Measurements from ENCODE around the gene JAG2. TPM values are rescaled to one million over a fixed set of nuclear protein-coding genes. Genes with fewer than 3 reads are reported as not detected.

JAG2 gene
- total RNA-seq, 6 experiments from 2014 or later, result 0.23 to 0.76 (median 0.42) TPM

DNA sequence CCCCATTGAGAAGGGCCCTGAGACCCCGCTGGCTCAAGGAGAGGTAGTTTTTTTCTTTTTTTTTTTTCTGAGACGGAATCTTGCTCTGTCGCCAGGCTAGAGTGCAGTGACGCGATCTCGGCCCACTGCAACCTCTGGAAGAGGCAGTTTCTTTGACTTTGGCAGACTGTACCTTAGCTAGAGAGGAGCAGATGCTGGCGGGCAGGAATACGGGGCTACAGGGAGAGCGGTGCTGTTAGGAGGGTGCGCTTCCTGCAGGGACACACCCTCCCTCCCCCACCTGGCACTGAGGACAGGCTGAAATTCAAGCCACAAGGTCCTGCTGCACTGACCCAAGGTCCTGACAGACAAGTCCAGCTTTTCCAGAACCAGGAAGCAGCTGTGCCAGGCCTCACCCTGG, 44.8 kb upstream of the JAG2 start:
- DNase-seq, result no peak
- TF ChIP-seq, protein P1, sequence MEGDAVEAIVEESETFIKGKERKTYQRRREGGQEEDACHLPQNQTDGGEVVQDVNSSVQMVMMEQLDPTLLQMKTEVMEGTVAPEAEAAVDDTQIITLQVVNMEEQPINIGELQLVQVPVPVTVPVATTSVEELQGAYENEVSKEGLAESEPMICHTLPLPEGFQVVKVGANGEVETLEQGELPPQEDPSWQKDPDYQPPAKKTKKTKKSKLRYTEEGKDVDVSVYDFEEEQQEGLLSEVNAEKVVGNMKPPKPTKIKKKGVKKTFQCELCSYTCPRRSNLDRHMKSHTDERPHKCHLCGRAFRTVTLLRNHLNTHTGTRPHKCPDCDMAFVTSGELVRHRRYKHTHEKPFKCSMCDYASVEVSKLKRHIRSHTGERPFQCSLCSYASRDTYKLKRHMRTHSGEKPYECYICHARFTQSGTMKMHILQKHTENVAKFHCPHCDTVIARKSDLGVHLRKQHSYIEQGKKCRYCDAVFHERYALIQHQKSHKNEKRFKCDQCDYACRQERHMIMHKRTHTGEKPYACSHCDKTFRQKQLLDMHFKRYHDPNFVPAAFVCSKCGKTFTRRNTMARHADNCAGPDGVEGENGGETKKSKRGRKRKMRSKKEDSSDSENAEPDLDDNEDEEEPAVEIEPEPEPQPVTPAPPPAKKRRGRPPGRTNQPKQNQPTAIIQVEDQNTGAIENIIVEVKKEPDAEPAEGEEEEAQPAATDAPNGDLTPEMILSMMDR (IDR thresholded peaks at IDR 0.05), result no peak
- Mint-ChIP-seq H3K4me1 (ENCODE audit: low read depth) (no peaks in the 10 kb centered on the region), H3K27ac (no peak overlapping the region), H3K9me3 (no peaks in the 10 kb centered on the region), H3K27me3 (ENCODE audit: insufficient read depth) (no peaks in the 10 kb centered on the region; the same call in 1 of the 2 replicates), H3K36me3 (ENCODE audit: low read depth) (peaks cover 5% of the 10 kb centered on the region), H3K4me3 (no peak overlapping the region)

DNA sequence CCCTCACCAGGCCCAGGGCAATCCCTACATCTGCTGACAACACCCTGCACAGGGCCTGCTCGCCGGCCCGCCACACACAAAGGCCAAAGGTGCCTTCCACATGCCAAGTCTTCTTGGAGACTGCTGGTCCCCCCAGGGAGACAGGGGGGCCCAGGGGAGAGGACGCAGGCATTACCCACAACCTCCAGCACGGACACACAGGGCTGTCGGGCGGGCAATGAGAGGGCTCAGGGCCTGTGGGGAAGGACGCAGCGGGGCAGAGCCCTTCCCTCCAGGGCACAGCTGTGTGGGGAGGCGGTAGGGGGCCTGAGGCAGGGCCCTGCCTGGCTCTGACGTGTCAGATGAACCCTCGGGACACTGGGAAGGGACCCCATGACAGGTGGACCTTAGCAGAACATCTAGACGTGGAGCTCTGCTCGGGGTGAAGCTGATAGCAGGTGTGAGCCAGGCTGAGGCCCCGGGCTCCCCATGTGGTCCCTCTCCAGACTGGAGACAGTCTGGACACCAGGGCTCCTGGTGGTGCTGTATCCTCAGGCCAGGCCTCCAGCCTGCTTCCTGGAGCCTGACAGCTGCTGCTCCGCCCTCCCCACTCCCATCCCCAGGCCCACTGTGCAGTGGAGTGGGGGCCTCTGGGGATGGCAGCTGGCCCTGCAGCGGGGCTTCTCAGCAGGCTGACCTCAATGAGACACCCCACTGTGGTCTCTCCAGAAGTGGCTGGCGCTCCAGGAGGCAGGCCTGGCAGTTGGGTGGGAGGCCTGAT, 44.1 kb upstream of the JAG2 start:
- H3K27ac Mint-ChIP-seq, result no peak overlapping the region
- H3K27me3 Mint-ChIP-seq (ENCODE audit: insufficient read depth), result no peaks in the 10 kb centered on the region; the same call in 1 of the 2 replicates
- no peaks in the 10 kb centered on the region for H3K9me3 Mint-ChIP-seq
- H3K4me3 Mint-ChIP-seq, result no peak overlapping the region
- no peaks in the 10 kb centered on the region for H3K4me1 Mint-ChIP-seq (ENCODE audit: low read depth)
- TF ChIP-seq, protein P1 (IDR thresholded peaks at IDR 0.05), result no peak
- peaks cover 5% of the 10 kb centered on the region for H3K36me3 Mint-ChIP-seq (ENCODE audit: low read depth)
- no peak for DNase-seq

DNA sequence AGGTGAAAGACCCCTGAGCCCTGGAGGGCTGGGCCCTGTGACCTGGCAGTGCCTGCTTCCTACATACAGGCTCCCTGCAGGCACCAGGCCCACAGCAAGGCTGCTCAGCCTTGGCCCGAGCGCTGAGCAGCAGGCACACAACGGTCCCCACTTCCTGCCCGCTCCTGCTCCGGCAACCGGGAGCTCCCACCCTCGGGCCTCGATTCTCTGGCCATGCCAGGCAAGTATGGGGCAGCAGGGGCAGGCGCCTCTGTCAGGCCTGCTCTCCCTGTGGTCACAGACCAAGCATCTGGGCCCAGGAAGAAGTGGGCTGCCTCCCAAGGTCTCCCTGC, 43.1 kb upstream of the JAG2 start:
- Mint-ChIP-seq H3K4me1 (ENCODE audit: low read depth) (no peaks in the 10 kb centered on the region), H3K27me3 (ENCODE audit: insufficient read depth) (no peaks in the 10 kb centered on the region; the same call in 1 of the 2 replicates), H3K9me3 (no peaks in the 10 kb centered on the region), H3K4me3 (no peak overlapping the region), H3K27ac (no peak overlapping the region), H3K36me3 (ENCODE audit: low read depth) (peaks cover 5% of the 10 kb centered on the region)
- no peak for DNase-seq
- TF ChIP-seq, protein P1 (IDR thresholded peaks at IDR 0.05), result no peak

DNA sequence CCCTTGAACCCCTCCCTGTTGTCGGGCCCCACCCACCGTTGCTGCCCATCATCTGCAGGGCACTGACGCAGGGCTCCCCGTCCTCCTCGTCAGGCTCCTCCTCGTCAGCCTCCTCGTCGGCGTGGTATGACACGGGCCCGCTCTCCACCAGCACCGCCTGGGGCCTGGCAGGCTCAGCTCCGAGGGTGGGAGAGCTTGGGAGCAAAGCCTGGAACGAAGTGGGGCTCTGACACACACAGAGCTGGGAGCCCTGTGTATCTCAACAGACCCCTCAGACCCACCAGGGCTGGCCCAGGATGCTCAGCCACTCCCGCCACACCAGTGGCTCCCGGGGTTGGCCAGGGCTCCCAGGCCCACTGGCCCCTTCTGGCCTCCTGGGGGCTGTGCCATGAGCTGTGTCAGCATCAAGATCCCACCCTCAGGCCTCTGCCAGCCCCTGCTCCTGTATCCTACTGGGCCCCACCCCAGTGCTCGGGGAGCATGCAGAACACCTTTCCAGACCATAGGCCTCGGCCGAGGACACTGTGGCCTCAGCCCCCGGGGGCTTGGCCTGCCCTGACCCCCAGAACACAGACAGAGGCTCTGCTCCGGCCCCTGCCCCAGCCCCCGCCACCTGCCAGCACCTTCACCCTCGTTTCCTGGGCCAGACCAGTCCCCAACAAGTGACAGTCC, 42.6 kb upstream of the JAG2 start:
- H3K27me3 Mint-ChIP-seq (ENCODE audit: insufficient read depth), result no peaks in the 10 kb centered on the region; the same call in 1 of the 2 replicates
- TF ChIP-seq, protein P1 (IDR thresholded peaks at IDR 0.05), result no peak
- H3K4me1 Mint-ChIP-seq (ENCODE audit: low read depth), result no peaks in the 10 kb centered on the region
- H3K9me3 Mint-ChIP-seq, result no peaks in the 10 kb centered on the region
- no peak overlapping the region for H3K4me3 Mint-ChIP-seq
- peaks cover 5% of the 10 kb centered on the region for H3K36me3 Mint-ChIP-seq (ENCODE audit: low read depth)
- H3K27ac Mint-ChIP-seq, result no peak overlapping the region
- no peak for DNase-seq

DNA sequence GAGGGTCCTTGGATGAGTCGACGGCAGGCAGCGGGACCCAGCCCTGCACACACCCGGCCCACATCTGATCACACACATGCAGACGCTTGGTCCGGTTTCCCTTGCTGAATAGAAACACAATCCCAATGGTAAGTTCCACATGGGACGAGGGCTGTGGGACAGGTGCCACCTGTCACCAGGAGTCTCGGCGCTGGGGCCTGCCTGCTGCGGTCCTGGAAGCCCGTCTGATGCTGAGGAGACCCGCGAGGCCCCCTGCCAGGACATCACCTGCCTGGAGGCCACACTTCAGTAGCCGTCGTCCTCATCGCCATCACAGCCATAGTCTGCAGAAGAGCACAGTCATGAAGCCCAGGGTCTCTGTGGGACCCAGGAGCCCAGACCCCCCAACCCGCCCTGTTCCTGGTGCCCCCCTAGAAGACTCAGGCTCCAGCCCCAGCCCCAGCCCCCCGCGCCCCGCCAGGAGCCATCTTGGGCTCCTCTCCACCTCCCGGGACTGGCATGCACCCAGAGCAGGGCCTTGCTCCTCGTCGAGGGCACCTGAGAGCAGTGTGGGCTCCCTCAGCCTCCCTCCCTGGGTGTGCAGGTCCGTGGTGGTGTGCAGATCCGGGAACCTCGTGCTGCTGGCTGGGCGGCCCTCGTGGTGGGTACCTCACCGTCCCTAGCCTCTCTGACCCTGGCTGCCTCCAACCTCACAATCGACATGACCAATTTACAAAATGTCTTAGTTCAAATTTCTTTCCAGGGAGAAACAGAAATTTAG, 41.9 kb upstream of the JAG2 start:
- Mint-ChIP-seq H3K27ac (no peak overlapping the region), H3K36me3 (ENCODE audit: low read depth) (no peaks in the 10 kb centered on the region), H3K27me3 (ENCODE audit: insufficient read depth) (no peaks in the 10 kb centered on the region; the same call in 1 of the 2 replicates), H3K9me3 (no peaks in the 10 kb centered on the region), H3K4me1 (ENCODE audit: low read depth) (no peaks in the 10 kb centered on the region), H3K4me3 (no peak overlapping the region)
- TF ChIP-seq, protein P1 (IDR thresholded peaks at IDR 0.05), result no peak
- DNase-seq, result no peak
